K562 (cell line): ENCODE results near the gene TCF25. TPM values are rescaled to one million over a fixed set of nuclear protein-coding genes. Genes with fewer than 3 reads are reported as not detected.
A peak's percentile ranks its signal among the peaks of the same experiment; 100 is the strongest.

Source experiments
- GTF2A2 ChIP-seq: IDR thresholded peaks from 2 replicates; pipeline ENCODE4 v1.6.1; 2016; ENCODE audit warnings: mild to moderate bottlenecking, missing genetic modification characterization, missing compliant biosample characterization
- KDM2B ChIP-seq: fragments of 250-450 bp; sonication (Bioruptor Pico); IDR thresholded peaks from 2 replicates; pipeline ENCODE4 v1.8.0; 2021; ENCODE audit warnings: mild to moderate bottlenecking, moderate library complexity
- LCOR ChIP-seq: sonication (generic); formaldehyde crosslinking; IDR thresholded peaks from 2 replicates; pipeline ENCODE4 v1.8.0; 2022; ENCODE audit warnings: mild to moderate bottlenecking, missing genetic modification reagents
- MAFF ChIP-seq: IDR thresholded peaks from 2 replicates; pipeline ENCODE4 v1.6.1; 2012; ENCODE audit warnings: low read length, improper control_type of control experiment
- PHF20 ChIP-seq: fragments of 450-650 bp; IDR thresholded peaks from 2 replicates; pipeline ENCODE4 v1.6.1; 2018; ENCODE audit not compliant: partially characterized antibody
- POLR2A ChIP-seq: fragments of 450-650 bp; conservative IDR thresholded peaks from 2 replicates; pipeline ENCODE4 v1.6.1; 2016
- TAF1 ChIP-seq: IDR thresholded peaks from 2 replicates; pipeline ENCODE4 v1.6.1; 2011; ENCODE audit warnings: mild to moderate bottlenecking, low read length, moderate library complexity; ENCODE audit not compliant: insufficient read depth, control insufficient read depth, severe bottlenecking; ENCODE audit errors: extremely low read depth
- ZNF263 ChIP-seq: sonication (generic); formaldehyde crosslinking; IDR thresholded peaks from 2 replicates; pipeline ENCODE4 v1.8.0; 2022; ENCODE audit warnings: mild to moderate bottlenecking, missing genetic modification reagents, borderline replicate concordance
- ZNF408 ChIP-seq: fragments of 250-450 bp; sonication (Bioruptor Pico); IDR thresholded peaks from 2 replicates; pipeline ENCODE4 v1.4.0; 2020; ENCODE audit warnings: low read depth, mild to moderate bottlenecking, moderate library complexity
- ZNF583 ChIP-seq: fragments of 250-450 bp; sonication (Bioruptor Pico); IDR thresholded peaks from 2 replicates; pipeline ENCODE4 v1.4.0; 2020
- ZNF76 ChIP-seq: fragments of 250-450 bp; sonication (Bioruptor Pico); IDR thresholded peaks from 2 replicates; pipeline ENCODE4 v1.4.0; 2020; ENCODE audit warnings: mild to moderate bottlenecking, moderate library complexity, borderline replicate concordance
- polyA plus RNA-seq, 8 experiments: library from polyadenylated mRNA; depleted of rRNA in 4 of 8; stranded (reverse) in 5 of 8; unstranded in 3 of 8; fragments of >200 nt; fragmentation: Nextera tagmentation in 2 of 8; fragmentation: Illumina TruSeq in 1 of 8; extraction: Ambion mirVana in 2 of 8; extraction: Trizol in 1 of 8; gene quantifications; 2 replicates each; pipeline versions ENCODE4 v1.2.1 to v1.2.3, GENCODE V29; 2011 to 2014; ENCODE audit warnings: inconsistent platforms in 1 of 8, missing spikeins in 1 of 8
- total RNA-seq, 7 experiments: library from RNA; depleted of rRNA in 6 of 7; stranded (reverse); fragments of >200 nt in 6 of 7; fragmentation: Illumina TruSeq in 2 of 7; extraction: Trizol in 2 of 7; gene quantifications; 2 replicates each; pipeline versions ENCODE4 v1.2.1 to v1.2.3, GENCODE V29; 2011 to 2021; ENCODE audit warnings: low replicate concordance in 1 of 7
- TF ChIP-seq, protein P1 (sequence below): sonication (generic); formaldehyde crosslinking; IDR thresholded peaks from 2 replicates; pipeline ENCODE4 v1.8.1; 2023; ENCODE audit warnings: missing genetic modification reagents, mild to moderate bottlenecking, borderline replicate concordance
- TF ChIP-seq, protein P2 (sequence below): fragments of 450-650 bp; IDR thresholded peaks from 2 replicates; pipeline ENCODE4 v1.6.1; 2017; ENCODE audit warnings: antibody characterized with exemption
- TF ChIP-seq, protein P3 (sequence below), 2 experiments: fragments of 450-650 bp in 1 of 2; sonication (generic) in 1 of 2; formaldehyde crosslinking; conservative IDR thresholded peaks; 2 replicates each; pipeline versions ENCODE4 v1.4.0 to v1.8.1; 2020 to 2022; ENCODE audit warnings: mild to moderate bottlenecking in 1 of 2, missing genetic modification reagents in 1 of 2
- TF ChIP-seq, protein P4 (sequence below): IDR thresholded peaks from 2 replicates; pipeline ENCODE4 v1.6.1; 2014; ENCODE audit warnings: antibody characterized with exemption
- TF ChIP-seq, protein P5 (sequence below): fragments of 450-650 bp; formaldehyde crosslinking; IDR thresholded peaks from 2 replicates; pipeline ENCODE4 v1.4.0; 2020; ENCODE audit warnings: mild to moderate bottlenecking, moderate library complexity

TCF25 gene
- total and polyA plus RNA-seq, 9 of the 15 experiments (the other 6 are each of a cell fraction or from before 2014, with no cell fraction given) = 9.0 to 154 (median 83.8) TPM

DNA sequence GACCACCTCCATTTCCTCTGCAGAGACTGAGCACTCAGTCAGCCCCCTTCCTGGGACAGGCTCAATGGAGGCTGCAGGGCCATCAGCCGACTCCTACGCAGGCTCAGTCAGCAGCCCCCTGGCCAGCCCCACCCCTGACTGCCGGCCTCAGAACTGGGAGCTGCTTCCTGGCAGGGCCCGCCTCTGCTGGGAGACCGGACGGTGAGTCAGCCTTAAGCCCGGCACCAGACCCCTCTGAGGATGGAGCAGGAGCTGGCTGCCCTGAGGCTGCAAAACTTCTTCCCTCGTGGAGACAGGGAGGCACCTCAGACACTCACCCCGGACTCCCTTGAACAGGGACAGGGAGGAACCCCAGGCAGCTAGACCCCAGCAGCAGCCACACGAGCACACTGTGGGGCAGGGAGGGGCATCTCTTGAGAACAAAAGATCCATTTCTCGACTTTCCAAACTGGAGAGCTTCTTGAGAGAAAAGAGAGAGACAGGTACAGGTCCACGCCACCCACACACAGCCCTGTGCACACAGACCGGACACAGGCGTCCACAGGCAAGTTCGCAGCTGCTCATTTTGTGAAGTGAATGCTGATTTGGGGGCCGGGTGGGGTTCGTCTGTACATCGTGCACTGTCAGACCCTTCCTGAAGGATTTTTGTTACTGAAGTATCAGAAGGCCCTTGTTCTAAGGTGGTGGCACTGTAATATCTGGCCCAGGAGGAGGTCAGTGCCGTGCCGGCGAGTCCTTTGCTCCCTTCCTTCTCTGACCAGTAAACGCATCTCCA lies 48.5 kb downstream of the TCF25 start (continued):
- TF ChIP-seq, protein P1, sequence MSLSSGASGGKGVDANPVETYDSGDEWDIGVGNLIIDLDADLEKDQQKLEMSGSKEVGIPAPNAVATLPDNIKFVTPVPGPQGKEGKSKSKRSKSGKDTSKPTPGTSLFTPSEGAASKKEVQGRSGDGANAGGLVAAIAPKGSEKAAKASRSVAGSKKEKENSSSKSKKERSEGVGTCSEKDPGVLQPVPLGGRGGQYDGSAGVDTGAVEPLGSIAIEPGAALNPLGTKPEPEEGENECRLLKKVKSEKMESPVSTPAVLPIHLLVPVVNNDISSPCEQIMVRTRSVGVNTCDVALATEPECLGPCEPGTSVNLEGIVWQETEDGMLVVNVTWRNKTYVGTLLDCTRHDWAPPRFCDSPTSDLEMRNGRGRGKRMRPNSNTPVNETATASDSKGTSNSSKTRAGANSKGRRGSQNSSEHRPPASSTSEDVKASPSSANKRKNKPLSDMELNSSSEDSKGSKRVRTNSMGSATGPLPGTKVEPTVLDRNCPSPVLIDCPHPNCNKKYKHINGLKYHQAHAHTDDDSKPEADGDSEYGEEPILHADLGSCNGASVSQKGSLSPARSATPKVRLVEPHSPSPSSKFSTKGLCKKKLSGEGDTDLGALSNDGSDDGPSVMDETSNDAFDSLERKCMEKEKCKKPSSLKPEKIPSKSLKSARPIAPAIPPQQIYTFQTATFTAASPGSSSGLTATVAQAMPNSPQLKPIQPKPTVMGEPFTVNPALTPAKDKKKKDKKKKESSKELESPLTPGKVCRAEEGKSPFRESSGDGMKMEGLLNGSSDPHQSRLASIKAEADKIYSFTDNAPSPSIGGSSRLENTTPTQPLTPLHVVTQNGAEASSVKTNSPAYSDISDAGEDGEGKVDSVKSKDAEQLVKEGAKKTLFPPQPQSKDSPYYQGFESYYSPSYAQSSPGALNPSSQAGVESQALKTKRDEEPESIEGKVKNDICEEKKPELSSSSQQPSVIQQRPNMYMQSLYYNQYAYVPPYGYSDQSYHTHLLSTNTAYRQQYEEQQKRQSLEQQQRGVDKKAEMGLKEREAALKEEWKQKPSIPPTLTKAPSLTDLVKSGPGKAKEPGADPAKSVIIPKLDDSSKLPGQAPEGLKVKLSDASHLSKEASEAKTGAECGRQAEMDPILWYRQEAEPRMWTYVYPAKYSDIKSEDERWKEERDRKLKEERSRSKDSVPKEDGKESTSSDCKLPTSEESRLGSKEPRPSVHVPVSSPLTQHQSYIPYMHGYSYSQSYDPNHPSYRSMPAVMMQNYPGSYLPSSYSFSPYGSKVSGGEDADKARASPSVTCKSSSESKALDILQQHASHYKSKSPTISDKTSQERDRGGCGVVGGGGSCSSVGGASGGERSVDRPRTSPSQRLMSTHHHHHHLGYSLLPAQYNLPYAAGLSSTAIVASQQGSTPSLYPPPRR = no peak
- TF ChIP-seq ZNF263 = no peak
- 0 out of 2 replicates have a peak, but pooled peaks have one; percentile 36 for TF ChIP-seq LCOR
- no peak for TF ChIP-seq ZNF583
- TF ChIP-seq KDM2B (CRISPR knock-in tag) = no peak
- TF ChIP-seq, protein P2, sequence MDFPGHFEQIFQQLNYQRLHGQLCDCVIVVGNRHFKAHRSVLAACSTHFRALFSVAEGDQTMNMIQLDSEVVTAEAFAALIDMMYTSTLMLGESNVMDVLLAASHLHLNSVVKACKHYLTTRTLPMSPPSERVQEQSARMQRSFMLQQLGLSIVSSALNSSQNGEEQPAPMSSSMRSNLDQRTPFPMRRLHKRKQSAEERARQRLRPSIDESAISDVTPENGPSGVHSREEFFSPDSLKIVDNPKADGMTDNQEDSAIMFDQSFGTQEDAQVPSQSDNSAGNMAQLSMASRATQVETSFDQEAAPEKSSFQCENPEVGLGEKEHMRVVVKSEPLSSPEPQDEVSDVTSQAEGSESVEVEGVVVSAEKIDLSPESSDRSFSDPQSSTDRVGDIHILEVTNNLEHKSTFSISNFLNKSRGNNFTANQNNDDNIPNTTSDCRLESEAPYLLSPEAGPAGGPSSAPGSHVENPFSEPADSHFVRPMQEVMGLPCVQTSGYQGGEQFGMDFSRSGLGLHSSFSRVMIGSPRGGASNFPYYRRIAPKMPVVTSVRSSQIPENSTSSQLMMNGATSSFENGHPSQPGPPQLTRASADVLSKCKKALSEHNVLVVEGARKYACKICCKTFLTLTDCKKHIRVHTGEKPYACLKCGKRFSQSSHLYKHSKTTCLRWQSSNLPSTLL = no peak
- TF ChIP-seq, protein P3, sequence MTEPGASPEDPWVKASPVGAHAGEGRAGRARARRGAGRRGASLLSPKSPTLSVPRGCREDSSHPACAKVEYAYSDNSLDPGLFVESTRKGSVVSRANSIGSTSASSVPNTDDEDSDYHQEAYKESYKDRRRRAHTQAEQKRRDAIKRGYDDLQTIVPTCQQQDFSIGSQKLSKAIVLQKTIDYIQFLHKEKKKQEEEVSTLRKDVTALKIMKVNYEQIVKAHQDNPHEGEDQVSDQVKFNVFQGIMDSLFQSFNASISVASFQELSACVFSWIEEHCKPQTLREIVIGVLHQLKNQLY (CRISPR knock-in tag; conservative IDR thresholded peaks at IDR 0.05) = peak in 1 of 2 experiments; percentile 52; a peak in 1 of 4 replicates
- TF ChIP-seq, protein P4, sequence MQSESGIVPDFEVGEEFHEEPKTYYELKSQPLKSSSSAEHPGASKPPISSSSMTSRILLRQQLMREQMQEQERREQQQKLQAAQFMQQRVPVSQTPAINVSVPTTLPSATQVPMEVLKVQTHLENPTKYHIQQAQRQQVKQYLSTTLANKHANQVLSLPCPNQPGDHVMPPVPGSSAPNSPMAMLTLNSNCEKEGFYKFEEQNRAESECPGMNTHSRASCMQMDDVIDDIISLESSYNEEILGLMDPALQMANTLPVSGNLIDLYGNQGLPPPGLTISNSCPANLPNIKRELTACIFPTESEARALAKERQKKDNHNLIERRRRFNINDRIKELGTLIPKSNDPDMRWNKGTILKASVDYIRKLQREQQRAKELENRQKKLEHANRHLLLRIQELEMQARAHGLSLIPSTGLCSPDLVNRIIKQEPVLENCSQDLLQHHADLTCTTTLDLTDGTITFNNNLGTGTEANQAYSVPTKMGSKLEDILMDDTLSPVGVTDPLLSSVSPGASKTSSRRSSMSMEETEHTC = no peak
- peak; percentile 79 for TF ChIP-seq POLR2A
- TF ChIP-seq, protein P5, sequence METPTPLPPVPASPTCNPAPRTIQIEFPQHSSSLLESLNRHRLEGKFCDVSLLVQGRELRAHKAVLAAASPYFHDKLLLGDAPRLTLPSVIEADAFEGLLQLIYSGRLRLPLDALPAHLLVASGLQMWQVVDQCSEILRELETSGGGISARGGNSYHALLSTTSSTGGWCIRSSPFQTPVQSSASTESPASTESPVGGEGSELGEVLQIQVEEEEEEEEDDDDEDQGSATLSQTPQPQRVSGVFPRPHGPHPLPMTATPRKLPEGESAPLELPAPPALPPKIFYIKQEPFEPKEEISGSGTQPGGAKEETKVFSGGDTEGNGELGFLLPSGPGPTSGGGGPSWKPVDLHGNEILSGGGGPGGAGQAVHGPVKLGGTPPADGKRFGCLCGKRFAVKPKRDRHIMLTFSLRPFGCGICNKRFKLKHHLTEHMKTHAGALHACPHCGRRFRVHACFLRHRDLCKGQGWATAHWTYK (CRISPR knock-in tag) = no peak
- no peak for TF ChIP-seq ZNF76
- TF ChIP-seq MAFF = no peak
- TF ChIP-seq ZNF408 (CRISPR knock-in tag) = no peak
- TF ChIP-seq TAF1 = peak; percentile 81
- TF ChIP-seq PHF20 = no peak
- no peak for TF ChIP-seq GTF2A2 (tag)
